ENCODE results near the gene ATAD3B.
"Not testable (repeated sequence)": the region's sequence is repeated elsewhere in the genome, so short reads cannot be mapped to it uniquely, and the experiment has no call there.

Gene ATAD3B

DNA sequence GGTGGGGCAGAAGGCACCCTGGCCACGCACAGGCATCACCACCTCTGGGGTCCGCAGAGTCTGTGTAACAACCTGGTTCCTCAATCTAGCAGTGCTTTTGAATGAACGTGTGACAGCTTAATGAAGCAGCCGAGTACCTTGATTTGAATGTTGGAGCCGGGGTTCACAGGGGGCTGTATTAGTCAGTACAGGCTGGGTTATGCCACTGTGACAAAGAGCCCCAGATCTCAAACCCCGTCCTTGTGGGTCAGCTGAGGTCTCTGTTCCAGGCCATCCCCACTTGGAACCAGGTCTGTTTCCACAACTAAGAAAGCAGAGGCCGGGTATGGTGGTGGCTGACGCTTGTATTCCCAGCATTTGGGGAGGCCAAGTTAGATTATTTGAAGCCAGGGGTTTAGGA is 58.4 kb downstream of the ATAD3B start:
- DNase-seq (ENCODE audit: low read depth in 2 of 2, low spot score in 1 of 2) = no peak

DNA sequence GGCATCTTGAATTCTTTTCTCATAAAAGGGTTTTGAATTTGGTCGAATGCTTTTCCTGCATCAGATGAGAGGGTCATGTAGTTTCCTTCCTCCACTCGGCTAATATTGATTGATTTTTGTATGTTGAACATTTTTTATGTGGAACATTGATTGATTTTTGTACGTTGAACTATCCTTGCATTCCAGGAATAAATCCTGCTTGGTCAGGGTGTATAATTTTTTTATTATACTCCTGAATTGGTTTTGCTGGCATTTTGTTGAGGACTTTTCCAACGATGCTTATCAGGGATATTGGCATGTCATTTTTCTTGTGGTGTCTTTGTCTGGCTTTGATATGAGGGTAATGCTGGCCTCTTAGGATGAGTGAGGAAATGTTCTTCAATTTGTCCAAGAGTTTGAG is 60.4 kb downstream of the ATAD3B start:
- no peak for DNase-seq (ENCODE audit: low read depth in 2 of 2, low spot score in 1 of 2)

DNA sequence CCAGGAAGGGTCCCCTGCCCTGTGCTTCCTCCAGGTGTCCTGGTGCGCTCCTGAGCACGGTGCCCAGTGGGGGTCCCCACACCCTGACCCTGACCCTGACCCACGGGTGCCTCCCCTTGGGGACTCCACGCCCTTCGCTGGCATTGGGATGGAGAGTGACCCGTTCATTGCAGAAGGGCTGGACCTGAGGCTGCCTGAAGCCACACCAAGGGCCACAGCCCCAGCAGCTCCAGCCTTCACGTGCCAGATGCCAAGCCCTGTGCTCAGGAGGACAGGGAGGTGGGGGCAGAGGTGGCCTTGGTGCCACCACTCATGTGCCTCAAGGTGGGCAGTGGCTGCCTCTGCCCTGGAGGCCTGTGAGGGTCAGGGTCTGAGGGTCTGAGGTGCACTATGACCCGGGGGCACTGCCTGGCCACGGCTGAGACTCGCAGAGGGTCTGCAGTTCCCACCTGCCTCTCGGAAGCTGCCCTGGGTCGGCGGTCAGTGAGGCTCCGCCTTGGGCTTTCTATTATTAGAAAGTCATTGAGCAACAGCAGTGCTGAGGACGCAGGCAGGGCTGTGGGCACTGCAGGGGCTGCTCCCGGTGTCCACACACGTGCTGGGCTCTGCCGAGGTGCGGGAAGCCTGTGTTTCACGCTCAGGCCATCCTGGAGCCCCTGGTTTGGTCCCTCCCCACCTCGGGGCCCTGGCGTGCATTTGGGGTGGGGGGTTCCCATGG is 61.8 kb downstream of the ATAD3B start:
- DNase-seq (ENCODE audit: low read depth in 2 of 2, low spot score in 1 of 2) = not testable (repeated sequence)

DNA sequence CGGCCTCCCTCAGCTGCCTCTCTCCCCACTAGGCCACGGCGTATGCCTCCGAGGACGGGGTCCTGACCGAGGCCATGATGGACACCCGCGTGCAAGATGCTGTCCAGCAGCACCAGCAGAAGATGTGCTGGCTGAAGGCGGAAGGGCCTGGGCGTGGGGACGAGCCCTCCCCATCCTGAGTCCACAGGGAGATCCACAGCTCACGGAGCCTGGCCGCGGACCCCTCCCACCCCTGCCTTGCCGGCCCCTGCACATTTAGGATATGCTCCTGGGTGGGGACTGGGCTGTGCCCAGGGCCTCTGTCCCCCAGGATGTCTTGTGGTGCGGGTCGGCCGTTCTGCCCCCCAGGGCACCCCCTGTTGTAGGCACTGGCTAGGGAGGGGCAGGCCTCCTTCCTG is 62.3 kb downstream of the ATAD3B start:
- not testable (repeated sequence) for DNase-seq (ENCODE audit: low read depth in 2 of 2, low spot score in 1 of 2)

DNA sequence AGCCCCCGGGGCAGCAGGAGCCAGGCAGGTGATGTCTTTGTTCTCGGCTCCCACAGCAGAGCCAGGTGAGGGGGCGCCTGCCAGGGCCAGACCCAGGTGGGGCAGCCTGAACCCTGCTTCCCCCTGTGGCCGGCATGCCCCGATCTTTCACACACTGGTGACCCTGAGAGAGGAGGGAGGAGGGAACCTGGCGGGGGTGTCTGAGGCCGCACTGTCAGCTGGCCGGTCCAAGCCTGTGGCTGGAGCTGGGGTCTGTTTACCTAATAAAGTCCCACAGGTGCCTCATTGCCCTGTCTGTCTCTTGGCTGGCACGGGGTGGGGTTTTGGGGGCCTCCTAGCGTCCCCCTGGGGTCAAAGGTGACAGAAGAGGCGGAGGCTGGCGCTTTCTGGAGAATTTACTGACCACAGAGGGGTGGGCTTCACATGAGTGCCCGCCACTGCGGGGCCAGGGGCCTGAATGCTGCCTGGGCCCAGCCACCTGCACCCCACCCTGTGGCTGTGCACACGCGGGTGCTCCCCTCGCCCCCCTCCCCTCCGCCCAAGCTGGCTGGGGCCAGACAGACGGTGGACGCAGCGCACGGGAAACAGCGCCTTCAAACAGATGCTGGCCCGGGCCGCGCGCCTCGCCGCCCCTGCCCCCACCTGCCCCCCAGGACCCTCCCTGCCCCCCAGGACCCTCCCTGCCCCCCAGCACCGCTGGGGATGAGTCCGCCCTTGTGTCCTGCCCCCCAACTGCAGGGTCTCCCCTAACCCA is 63.0 kb downstream of the ATAD3B start:
- no peak for DNase-seq (ENCODE audit: low read depth in 2 of 2, low spot score in 1 of 2)

DNA sequence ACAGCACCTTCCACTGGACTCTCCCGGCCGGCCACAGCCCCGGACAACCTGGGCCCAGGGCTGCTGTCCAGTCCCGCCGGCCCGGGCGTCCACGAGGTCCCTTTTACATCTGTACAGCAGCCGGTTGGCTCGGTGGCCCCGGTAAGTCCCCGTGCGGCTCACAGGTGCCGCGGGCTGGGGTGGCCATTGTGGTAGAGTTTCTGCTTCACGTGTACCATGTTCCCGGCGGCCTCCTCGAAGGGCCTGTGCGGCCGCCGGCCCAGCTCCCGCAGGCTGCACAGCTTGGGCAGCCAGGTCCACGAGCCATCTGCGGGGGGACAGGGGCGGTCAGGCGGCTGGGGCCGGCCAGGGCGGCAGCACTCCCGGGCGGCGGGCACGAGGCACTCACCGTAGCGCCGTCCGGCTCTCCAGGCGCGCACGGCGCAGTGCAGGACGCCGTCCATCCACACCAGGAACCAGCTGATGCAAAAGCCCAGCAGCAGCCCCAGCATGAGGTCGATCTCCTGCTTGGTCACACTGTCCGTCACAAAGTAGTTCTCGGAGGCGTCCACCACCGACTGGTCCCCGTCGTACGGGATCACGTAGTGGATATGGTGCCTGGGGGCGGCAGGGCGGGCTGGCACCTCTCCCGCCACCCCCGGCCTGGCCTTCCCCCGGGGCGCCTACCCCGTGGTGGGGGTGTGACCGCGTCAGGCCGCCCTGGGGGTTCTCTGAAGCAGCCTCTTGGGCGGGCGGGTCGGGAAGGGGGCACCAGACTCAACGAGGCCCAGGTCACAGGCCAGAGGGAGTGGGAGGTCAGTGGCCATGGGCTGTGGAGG is 63.8 kb downstream of the ATAD3B start:
- no peak for DNase-seq (ENCODE audit: low read depth in 2 of 2, low spot score in 1 of 2)

DNA sequence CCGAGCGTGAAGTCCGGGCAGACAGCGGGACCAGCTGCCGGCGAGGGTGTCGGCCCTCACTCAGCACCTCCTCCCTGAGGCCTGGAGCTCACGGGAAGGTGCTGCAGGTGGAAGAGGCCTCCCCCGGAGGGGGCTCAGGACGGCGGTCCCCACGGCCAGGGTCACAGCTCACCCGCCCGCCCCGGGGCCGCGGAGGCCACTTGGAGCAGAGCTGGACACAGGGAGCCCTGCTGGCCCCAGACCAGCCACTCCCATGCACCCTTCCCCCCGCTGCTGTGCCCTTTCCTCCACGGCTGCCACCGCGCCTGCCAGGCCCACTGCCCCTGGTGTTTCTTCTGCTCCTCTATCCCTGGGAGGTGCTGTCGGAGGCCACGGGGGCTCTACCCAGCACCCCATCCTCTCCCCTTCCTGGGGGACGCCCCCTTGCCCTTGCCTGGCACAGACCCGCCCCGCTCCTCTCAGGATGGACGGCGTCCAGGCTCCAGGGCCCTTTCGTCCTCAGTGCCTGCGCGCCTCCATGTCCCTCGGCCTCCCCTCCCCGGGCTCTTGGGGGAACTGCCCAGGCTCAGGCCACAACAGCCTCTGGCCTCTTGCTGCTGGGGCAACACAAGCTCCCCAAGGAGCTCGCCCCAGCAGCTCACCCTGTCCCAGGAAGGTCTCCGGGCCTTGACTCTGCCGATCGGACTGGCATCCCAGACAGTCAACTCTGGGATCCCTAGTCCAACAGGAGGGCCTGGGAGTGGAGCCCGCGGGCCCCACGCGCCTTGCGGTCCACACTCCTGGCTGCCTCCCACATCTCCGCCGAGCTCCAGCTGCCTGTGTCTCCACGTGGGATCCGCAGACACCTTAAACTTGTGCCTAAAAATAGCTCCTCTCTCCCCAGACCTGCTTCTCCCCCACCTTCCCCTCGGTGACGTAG is 64.7 kb downstream of the ATAD3B start:
- no peak for DNase-seq (ENCODE audit: low read depth in 2 of 2, low spot score in 1 of 2)

DNA sequence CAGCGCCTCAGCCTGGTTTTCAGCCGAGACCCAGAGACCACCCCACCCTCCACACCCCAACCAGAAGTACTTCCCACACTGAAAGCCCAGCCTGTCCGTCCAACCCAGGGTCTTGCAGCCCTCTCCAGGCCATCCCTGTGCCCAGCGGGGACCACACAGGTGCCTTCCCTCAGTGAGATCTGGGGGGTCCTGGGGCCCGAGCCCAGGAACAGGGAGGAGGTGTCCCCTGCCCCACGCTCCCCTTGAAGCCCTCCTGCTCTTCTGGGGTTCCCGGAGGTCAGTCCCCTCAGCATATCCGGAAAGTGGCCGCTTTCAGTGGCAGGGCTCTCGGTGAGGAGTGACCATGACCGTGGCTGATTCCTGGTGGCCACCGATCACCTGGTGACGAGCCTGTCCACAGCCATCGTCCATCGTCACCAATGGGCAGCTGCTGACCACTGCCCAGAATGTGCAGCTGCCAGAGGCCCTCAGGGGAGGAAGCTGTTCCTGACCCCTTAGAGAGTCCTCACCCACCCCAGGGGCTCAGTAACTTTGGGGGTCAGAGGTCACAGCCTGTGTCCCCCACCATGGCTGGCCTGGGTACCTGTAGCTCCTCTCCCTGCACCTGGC is 65.5 kb downstream of the ATAD3B start:
- DNase-seq (ENCODE audit: low read depth in 2 of 2, low spot score in 1 of 2) = no peak

DNA sequence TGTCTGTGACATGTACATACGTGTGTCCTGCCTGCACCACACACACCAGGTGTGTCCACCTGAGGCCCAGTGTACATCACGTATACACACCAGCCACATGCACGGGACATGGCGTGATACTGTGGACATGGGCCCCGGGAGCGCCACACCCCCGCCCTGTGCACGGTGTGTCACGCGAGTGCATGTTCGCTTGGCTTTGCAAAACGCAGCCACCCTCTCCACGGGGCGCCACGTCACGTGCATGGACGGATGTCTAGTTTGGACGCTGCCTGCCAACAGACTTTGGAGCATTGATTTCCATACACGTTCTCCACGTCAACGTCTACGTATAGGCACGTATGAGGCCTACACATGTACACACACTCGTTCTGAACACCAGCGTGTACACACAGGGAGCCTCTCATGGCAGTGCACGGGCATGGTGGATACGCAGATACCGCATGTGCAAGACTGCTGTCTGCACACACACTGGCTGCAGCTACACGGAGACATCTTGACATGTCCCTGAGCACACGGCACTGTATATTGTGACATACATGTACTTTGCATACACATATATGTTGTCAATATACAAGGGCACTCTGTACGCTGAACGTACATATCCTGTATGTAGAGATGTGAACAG is 66.2 kb downstream of the ATAD3B start:
- DNase-seq (ENCODE audit: low read depth in 2 of 2, low spot score in 1 of 2) = no peak

DNA sequence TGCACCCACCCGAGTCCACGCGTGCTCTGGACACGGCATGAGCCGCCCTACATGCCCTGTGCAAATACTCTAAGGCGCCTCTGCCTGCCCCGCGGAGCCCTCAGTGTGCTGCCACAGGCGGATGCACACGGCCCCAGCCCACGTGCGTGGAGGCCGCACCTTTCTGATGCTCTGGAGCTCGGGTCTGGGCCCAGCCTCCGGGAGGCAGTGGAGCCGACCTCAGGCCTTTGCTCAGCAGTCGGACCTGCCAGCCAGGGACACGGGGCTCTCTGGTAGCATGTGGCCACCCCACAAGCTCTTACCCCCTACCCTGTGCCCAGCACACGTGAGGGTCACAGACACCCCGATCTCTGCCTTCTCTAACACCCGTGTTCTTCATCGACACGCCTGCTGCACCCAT is 66.8 kb downstream of the ATAD3B start:
- DNase-seq (ENCODE audit: low read depth in 2 of 2, low spot score in 1 of 2) = no peak

DNA sequence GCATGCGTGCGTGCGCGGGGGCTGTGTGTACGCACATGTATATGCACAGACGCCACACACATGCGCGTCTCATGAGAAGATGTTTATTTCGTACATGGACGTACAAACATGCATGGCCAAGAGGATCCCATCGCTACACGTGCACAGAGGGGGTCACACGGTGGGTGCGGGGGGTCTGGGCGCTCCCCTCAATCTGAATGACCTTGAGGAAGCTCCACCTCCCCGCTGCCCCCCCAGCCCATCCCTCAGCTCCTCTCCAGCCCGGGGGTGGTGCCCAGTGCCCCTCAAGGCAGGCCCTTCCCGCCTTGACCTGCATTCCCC is 67.4 kb downstream of the ATAD3B start:
- DNase-seq (ENCODE audit: low read depth in 2 of 2, low spot score in 1 of 2) = no peak

DNA sequence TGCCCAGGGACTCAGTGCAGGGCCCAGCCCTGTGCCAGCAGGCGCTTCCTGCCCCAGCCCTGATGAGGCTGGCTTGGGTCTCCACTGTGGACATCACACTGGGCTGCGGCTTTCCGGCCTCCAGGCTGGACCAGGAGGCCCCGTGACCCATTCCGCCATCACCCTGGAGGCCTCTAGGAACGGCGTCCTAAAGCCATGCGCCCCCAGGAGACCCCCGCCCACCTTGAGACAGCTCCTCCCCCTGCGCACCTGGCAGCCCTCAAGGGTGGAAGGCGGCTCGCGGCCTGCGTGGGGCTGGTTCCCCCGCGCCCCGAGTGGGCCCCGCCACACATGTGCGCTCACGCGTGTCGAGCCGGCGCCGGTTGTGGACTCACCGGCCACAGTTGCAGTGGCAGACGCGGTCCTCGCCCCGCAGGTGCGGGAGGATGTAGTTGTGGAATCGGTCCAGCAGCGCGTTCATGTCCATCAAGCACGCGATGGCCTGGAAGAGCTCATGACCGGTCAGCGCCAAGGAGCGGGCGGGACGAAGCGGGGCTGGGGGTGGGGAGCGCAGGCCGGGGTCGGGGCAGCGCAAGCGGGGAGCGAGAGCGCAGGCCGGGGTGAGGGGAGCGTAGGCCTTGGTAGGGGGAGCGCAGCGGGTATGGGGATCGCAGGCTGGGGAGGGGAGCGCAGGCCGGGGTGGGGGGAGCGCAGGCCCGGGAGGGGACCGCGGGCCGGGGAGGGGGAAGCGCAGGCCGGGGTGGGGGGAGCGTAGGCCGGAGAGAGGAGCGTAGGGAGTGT is 67.9 kb downstream of the ATAD3B start:
- DNase-seq (ENCODE audit: low read depth in 2 of 2, low spot score in 1 of 2) = no peak

DNA sequence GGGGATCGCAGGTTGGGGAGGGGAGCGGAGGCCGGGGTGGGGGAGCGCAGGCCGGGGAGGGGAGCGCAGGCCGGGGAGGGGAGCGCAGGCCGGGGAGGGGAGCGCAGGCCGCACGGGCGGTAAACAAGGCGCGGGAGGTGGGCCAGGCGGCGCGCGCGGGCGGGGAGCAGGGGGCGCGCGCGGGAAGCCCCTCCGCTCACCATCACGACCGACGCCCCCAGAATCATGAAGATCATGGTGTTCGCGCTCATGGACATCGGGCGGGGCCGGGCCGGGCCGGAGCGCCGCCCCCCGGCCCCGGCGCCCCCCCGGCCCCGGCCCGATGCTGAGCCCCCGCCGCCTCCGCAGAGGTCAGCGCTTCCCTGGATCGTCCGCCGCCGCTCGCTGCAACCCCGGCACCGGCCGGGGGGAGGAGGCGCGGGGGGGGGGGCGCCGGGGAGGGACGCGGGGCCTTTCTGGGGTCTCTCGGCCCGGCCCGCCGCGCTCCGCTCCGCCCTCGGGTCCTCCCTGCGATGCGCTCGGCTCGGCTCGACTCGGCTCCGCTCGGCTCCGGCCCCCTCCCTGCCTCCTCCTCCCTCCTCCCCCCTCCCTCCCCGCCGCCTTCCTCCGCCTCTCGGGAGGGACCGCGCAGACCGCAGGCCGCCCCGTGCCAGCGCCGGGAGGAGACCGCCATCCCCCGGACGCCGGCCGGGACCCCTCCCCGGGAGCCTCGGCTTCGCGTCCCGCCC is 68.7 kb downstream of the ATAD3B start, which contains the start of gene TMEM240:
Gene TMEM240, minus strand, starts transcription at position 535 of the 728 bp plus-strand sequence. Its CDS starts 278 bp downstream, at position 257.
- peak in 1 of 2 donors; percentile 5 for DNase-seq (ENCODE audit: low read depth in 2 of 2, low spot score in 1 of 2)

DNA sequence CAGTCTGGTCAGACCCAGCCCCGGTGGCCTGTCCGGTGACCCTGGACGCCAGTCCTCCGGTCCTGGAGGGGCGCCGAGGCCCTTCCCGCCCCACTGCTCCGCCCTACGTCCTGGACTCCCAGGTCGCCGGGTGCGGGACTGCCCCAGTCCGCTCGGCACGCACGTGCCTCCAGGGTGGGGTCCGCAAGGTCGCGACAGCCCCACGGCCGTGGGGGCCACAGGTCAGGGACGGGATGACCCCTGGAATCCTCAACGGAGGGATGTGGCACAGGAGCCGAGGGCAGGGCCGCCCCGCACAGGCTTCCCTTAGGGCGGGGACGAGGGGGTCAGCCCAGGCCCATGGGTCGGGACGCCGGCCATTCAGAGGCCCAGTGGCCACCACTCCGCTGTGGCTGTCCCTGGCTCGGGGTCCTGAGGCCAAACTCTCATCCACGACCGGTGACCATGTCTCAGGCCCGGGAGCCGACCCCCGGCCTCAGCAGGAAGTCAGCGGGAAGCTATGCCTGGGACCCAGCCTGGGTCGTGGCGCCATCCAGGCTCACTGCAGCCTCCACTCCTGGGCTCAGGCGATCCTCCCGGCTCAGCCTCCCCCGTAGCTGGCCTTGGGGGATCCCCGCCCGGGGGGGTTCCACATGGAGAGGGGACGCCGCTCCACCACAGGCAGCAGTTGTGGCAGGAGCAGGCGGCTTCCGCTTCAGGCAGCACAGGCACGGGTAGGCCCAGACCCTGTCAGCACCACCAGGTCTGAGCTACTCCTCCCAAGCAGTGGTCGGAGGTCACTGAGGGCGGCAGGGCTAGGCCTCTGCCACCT is 69.5 kb downstream of the ATAD3B start:
- no peak for DNase-seq (ENCODE audit: low read depth in 2 of 2, low spot score in 1 of 2)

DNA sequence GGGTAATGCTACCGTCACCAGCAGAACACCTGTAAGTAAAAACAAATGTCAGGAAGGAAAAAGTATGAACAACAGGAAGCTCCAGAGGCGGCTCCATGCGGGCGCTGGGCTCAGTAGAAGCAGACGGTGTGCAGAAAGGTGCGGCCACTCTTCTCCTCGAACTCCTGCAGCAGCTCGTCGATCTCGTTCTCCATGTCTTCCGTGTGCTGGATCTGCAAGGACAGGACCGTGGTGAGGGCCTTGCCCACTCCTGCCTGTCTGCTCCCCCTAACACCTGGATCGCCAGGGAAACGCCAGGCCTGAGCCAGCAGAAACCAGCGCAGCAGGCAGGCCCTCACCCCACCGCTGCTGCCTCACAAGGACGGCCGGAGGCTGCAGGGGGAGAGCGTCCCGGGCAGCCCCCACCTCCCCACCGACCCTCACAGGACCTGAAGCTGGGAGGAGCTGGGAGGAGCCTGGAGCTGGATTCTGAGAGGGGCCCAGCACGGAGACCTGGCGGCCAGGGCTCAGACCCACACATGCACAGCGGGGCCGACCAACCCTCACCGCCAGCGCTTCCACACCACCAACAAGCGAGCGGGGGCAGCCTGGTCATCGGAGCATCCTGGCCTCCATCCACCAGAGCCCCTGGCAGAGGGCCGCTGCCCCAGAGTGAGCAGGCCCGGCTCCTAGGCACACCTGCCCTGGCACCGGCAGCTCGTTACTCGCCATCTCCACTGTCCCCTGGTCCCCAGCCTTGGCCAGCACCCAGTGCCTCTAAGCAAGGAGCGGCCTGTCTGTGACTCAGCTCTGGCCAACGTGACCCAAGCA is 70.6 kb downstream of the ATAD3B start:
- DNase-seq (ENCODE audit: low read depth in 2 of 2, low spot score in 1 of 2) = no peak

DNA sequence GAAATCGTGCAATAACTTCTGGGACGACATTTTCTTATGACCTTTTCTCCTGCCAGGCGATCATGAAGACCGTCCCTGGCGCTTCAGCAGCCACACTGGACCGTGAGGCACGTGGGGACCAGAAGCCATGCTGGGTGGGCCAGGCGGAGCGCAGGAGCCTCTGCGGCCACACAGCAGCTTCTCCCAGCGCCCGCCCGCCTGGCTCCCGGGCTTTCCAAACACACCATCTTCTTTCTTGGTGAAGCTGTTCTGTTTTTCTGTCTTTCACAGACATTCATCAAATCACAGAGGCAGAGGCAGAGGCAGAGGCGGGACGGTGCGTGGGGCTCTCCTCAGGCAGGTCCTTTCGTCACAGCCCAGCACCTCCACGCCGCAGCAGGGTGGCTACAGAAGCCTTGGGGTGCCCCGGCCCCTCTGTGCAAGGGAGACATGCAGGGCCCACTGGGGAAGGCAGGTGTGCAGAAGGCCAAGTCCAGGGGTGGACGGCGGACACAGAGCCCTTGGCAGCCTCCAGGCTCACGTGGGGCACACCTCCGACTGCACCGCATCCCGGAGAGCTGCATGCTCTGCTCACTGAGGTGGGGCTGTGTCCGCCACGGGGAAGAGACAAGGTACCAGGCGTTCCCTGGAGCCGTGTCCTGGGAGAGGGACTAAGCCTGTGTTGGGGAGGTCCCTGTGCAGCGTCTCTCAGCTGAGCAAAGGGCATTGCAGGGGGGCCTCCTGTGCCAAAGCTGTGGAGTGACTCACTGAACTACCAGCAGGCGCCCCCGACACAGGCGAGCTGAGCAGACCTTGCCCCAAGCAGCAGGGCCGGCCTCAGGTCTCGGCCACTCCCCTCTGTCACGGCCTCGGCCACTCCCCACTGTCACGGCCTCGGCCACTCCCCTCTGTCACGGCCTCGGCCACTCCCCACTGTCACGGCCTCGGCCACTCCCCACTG is 71.5 kb downstream of the ATAD3B start:
- DNase-seq (ENCODE audit: low read depth in 2 of 2, low spot score in 1 of 2) = no peak
